ENCODE data around the gene TGM2. TPM values are rescaled to one million over a fixed set of nuclear protein-coding genes. Genes with fewer than 3 reads are reported as not detected.

The TGM2 gene
- total and polyA plus RNA-seq, 2 donors (not counting 3 experiments of a cell fraction or from before 2014, with no cell fraction given) = 861 to 868 TPM

DNA sequence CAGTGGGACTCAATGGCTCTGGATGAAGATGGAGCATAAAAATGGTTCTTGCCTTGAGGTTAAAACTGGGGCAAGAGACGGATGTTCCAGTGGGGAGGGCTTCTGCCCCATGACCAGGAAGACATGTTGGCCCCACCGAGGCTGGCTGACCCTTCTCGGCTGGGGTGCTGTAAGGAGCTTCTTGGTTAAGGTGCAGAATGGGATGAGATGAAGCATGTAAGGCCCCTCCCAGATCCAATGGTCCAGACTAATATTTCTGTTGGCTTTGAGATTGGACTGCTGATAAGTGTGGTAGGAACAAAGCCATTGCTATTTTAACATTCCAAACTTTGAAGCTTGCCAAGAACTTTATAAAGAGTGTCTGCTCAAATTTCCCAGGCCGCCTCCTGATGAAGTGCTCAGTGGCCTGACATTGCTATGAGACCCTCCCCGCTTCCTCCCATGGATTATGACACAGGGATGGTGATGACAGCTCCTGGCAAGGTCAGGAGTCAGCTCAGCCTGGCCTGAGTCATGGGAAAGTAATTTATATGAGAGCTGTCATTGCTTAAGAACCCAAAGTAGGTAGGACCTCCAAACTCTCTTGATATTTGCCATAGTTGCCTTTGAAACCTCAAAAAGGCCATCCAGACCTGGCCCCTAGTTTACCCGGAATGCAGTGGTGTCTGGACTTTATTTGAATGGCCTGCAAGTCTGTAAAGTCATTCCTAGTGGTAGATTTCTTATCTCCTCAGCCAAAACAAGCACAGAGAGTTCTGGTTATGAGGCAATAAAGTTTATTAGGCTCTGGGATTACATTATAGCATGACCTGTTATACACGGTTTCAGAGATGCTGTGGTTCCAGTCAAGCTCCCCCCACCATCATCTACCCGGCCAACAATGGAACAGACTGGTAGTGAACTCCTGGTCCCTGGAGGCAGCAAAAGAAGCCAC is 55.2 kb downstream of the TGM2 start:
- peak; percentile 96 for FAIRE-seq
- dilution Hi-C loops (cut with MboI; ENCODE audit: extremely low pct_ligation_motif_present, low sequenced_read_pairs) = no loop called here
- CTCF ChIA-PET = interaction anchor here (1.1 to 2.7 kb wide), 9 partner anchors 11 to 546 kb away, joined by 3 to 35 read pairs (median 4); no protein-coding TSS in a partner anchor
- H3K9ac ChIP-seq (replicated peaks; ENCODE audit: extremely low read depth, insufficient read depth, low read length) = peak overlapping the region; percentile 36
- peaks cover 44% of the 10 kb centered on the region for H3K4me1 ChIP-seq (ENCODE audit: control insufficient read depth, extremely low read depth, insufficient read depth, low read length)
- no peak overlapping the region for H3K4me3 ChIP-seq (replicated peaks in 1 of 3; ENCODE audit: insufficient read depth in 1 of 3, low read depth in 1 of 3, low read length in 3 of 3)
- H3K36me3 ChIP-seq (ENCODE audit: control insufficient read depth in 2 of 2, extremely low read depth in 1 of 2, insufficient read depth in 2 of 2, low read length in 2 of 2) = no peaks in the 10 kb centered on the region
- H3K9me3 ChIP-seq (replicated peaks; ENCODE audit: control insufficient read depth, insufficient read depth, low read length) = no peaks in the 10 kb centered on the region
- POLR2A ChIA-PET = interaction anchor here (1.9 kb wide), 1 partner anchor 10 kb away, joined by 7 read pairs; no protein-coding TSS in a partner anchor
- no peak overlapping the region for H3K4me2 ChIP-seq (ENCODE audit: insufficient read depth, low read length)
- no peak overlapping the region for H2AFZ ChIP-seq (ENCODE audit: low read depth, low read length)
- peak; percentile 84 for DNase-seq (ENCODE audit: low read depth, low spot score)
- intact Hi-C loops (cut with micrococcal nuclease) = loop anchor here (1.0 to 2.0 kb wide), 2 partner anchors 15 to 25 kb away; no protein-coding TSS in a partner anchor
- TF ChIP-seq FOS (IDR thresholded peaks at IDR 0.05; ENCODE audit: borderline replicate concordance, insufficient read depth, low read length) = peak; percentile 90
- TF ChIP-seq POLR2A (IDR thresholded peaks at IDR 0.05; ENCODE audit: low read depth, low read length) = no peak
- peak; percentile 81 for TF ChIP-seq POLR2AphosphoS5 (IDR thresholded peaks at IDR 0.05; ENCODE audit: insufficient read depth, low read depth, low read length)
- peak; percentile 85 for TF ChIP-seq JUN (IDR thresholded peaks at IDR 0.05; ENCODE audit: borderline replicate concordance, insufficient read depth, insufficient read length, low read depth)
- TF ChIP-seq GATA2 (IDR thresholded peaks at IDR 0.05; ENCODE audit: insufficient read depth, insufficient read length, low read depth, low read length) = peak; percentile 94
- TF ChIP-seq EZH2 (IDR thresholded peaks at IDR 0.05; ENCODE audit: borderline replicate concordance, low read depth, low read length, severe bottlenecking) = no peak
- TF ChIP-seq, protein P1, sequence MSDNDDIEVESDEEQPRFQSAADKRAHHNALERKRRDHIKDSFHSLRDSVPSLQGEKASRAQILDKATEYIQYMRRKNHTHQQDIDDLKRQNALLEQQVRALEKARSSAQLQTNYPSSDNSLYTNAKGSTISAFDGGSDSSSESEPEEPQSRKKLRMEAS (IDR thresholded peaks at IDR 0.05; ENCODE audit: insufficient read depth, insufficient read length) = no peak
- BruUV-seq (replicated peaks) = no TSS peak
- H3K27me3 ChIP-seq (ENCODE audit: control insufficient read depth in 2 of 2, insufficient read depth in 2 of 2, low read length in 2 of 2) = no peaks in the 10 kb centered on the region
- H3K9me1 ChIP-seq (replicated peaks; ENCODE audit: control insufficient read depth, extremely low read depth, insufficient read depth, low read length) = no peaks in the 10 kb centered on the region
- no peaks in the 10 kb centered on the region for H4K20me1 ChIP-seq (replicated peaks; ENCODE audit: control insufficient read depth, extremely low read depth, insufficient read depth, low read length)
- H3K27ac ChIP-seq (ENCODE audit: insufficient read depth, low read depth, low read length) = peak overlapping the region; percentile 73
- no peaks in the 10 kb centered on the region for H3K79me2 ChIP-seq (ENCODE audit: control insufficient read depth, insufficient read depth, low read length)
